ENCODE measurements around the gene ASXL3. TPM values are rescaled to one million over a fixed set of nuclear protein-coding genes. Genes with fewer than 3 reads are reported as not detected.

Gene ASXL3
- total and polyA plus RNA-seq, 4 donors: 0.19 to 1.3 (median 0.39) TPM

GRCh38 chr18:33676593-33676992 lies 98.6 kb downstream of the ASXL3 start:
- 79% methylated on average over 1 of the region's 1 CpG for WGBS
- Histone ChIP-seq H3K9ac (ENCODE audit: low read depth in 1 of 2, low read length in 2 of 2) (no peak overlapping the region), H3K4me1 (ENCODE audit: control insufficient read depth in 4 of 4, insufficient read depth in 4 of 4, low read length in 3 of 4) (no peaks in the 10 kb centered on the region), H3K9me3 (ENCODE audit: control insufficient read depth in 4 of 4, low read length in 3 of 4) (no peaks in the 10 kb centered on the region), H3K4me3 (ENCODE audit: low read depth in 1 of 3, low read length in 3 of 3) (no peak overlapping the region), H3K36me3 (ENCODE audit: control insufficient read depth in 4 of 4, insufficient read depth in 3 of 4, low read depth in 1 of 4, low read length in 3 of 4) (peaks cover 0 to 3% (median 0%) of the 10 kb centered on the region in 4 donors), H3K27me3 (ENCODE audit: control insufficient read depth in 4 of 4, insufficient read depth in 4 of 4, low read length in 3 of 4) (no peaks in the 10 kb centered on the region), H3K27ac (ENCODE audit: low read depth in 1 of 2, low read length in 2 of 2) (no peak overlapping the region)
- DNase-seq (ENCODE audit: low spot score): no peak
- no peak for TF ChIP-seq HNF4A (conservative IDR thresholded peaks at IDR 0.05)
- TF ChIP-seq GABPA (IDR thresholded peaks at IDR 0.05 in 1 of 2, conservative IDR thresholded peaks at IDR 0.05 in 1 of 2): no peak
- TF ChIP-seq, protein P1, sequence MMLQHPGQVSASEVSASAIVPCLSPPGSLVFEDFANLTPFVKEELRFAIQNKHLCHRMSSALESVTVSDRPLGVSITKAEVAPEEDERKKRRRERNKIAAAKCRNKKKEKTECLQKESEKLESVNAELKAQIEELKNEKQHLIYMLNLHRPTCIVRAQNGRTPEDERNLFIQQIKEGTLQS (IDR thresholded peaks at IDR 0.05): no peak
- TF ChIP-seq NR2F2 (IDR thresholded peaks at IDR 0.05): no peak
- TF ChIP-seq TAF1 (conservative IDR thresholded peaks at IDR 0.05): no peak
- no peak for TF ChIP-seq HNF4G (IDR thresholded peaks at IDR 0.05)
- TF ChIP-seq, protein P2, sequence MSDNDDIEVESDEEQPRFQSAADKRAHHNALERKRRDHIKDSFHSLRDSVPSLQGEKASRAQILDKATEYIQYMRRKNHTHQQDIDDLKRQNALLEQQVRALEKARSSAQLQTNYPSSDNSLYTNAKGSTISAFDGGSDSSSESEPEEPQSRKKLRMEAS (IDR thresholded peaks at IDR 0.05): no peak
- no peak for TF ChIP-seq RAD21 (IDR thresholded peaks at IDR 0.05)
- no peak for TF ChIP-seq RXRA (IDR thresholded peaks at IDR 0.05)
- no peak for TF ChIP-seq FOXA1 (IDR thresholded peaks at IDR 0.05)
- TF ChIP-seq SP1 (IDR thresholded peaks at IDR 0.05): no peak
- no peak for TF ChIP-seq FOXA2 (IDR thresholded peaks at IDR 0.05)
- TF ChIP-seq JUND (IDR thresholded peaks at IDR 0.05): no peak
- TF ChIP-seq YY1 (IDR thresholded peaks at IDR 0.05): no peak
- no peak for TF ChIP-seq REST (IDR thresholded peaks at IDR 0.05)
- TF ChIP-seq ZBTB33 (IDR thresholded peaks at IDR 0.05): no peak
- TF ChIP-seq EGR1 (IDR thresholded peaks at IDR 0.05; ENCODE audit: low read depth in 2 of 2): no peak
- TF ChIP-seq CTCF (IDR thresholded peaks at IDR 0.05; ENCODE audit: low read depth, low read length, missing input control): no peak

Data from liver (tissue), 9 donors.